Parathyroid adenoma (tissue), 2 donors: Measurements from ENCODE around the gene GPC6.

Experiments used
- H2AFZ ChIP-seq: fragments of 300-600 bp; sonication (generic); one replicate; pipeline ENCODE4 v1.7.0; 2017; ENCODE audit warnings: antibody characterized with exemption, mild to moderate bottlenecking
- H3K27ac ChIP-seq: fragments of 300-600 bp; sonication (generic); one replicate; pipeline ENCODE4 v1.7.0; 2017
- H3K27me3 ChIP-seq: fragments of 300-600 bp; sonication (generic); one replicate; pipeline ENCODE4 v1.7.0; 2017; ENCODE audit warnings: low read length; ENCODE audit not compliant: control insufficient read depth, insufficient read depth
- H3K36me3 ChIP-seq: fragments of 300-600 bp; sonication (generic); one replicate; pipeline ENCODE4 v1.7.0; 2017; ENCODE audit warnings: low read length; ENCODE audit not compliant: control insufficient read depth, insufficient read depth
- H3K4me1 ChIP-seq: fragments of 300-600 bp; sonication (generic); one replicate; pipeline ENCODE4 v1.7.0; 2017; ENCODE audit warnings: control low read depth
- H3K4me2 ChIP-seq: fragments of 300-600 bp; sonication (generic); one replicate; pipeline ENCODE4 v1.7.0; 2017; ENCODE audit warnings: low read length
- H3K4me3 ChIP-seq: fragments of 300-600 bp; sonication (generic); one replicate; pipeline ENCODE4 v1.7.0; 2017; ENCODE audit warnings: low read depth, low read length
- H3K79me2 ChIP-seq: fragments of 300-600 bp; sonication (generic); one replicate; pipeline ENCODE4 v1.7.0; 2017; ENCODE audit warnings: control low read depth
- H3K9ac ChIP-seq: fragments of 300-600 bp; sonication (generic); one replicate; pipeline ENCODE4 v1.7.0; 2017; ENCODE audit warnings: mild to moderate bottlenecking
- H3K9me3 ChIP-seq: fragments of 300-600 bp; sonication (generic); one replicate; pipeline ENCODE4 v1.7.0; 2017; ENCODE audit warnings: low read length; ENCODE audit not compliant: control insufficient read depth
- CTCF ChIP-seq: fragments of 300-600 bp; sonication (generic); IDR thresholded peaks from one replicate; pipeline ENCODE4 v1.7.0; 2017; ENCODE audit warnings: antibody characterized with exemption, mild to moderate bottlenecking
- donor health status: primary hyperparathyroidism.

The GPC6 gene

GRCh38 chr13:93227878-93228642 lies 1.5 kb downstream of the GPC6 start:
- no peak for TF ChIP-seq CTCF
- Histone ChIP-seq H3K9ac (no peak overlapping the region), H3K9me3 (no peaks in the 10 kb centered on the region), H3K79me2 (no peaks in the 10 kb centered on the region), H3K4me2 (peak overlapping the region; percentile 94), H3K36me3 (no peaks in the 10 kb centered on the region), H3K4me1 (no peaks in the 10 kb centered on the region), H3K4me3 (peak overlapping the region; percentile 69), H3K27me3 (no peaks in the 10 kb centered on the region), H3K27ac (no peak overlapping the region), H2AFZ (peak overlapping the region; percentile 74)

- no peaks in the 10 kb centered on the region for H3K4me1 ChIP-seq
- peak overlapping the region; percentile 69 for H3K4me3 ChIP-seq
Measured at GRCh38 chr13:93228643-93228937, 2.0 kb downstream of the GPC6 start.

GRCh38 chr13:93230261-93230855 lies 3.8 kb downstream of the GPC6 start:
- no peak overlapping the region for H3K27ac ChIP-seq
- no peak overlapping the region for H3K4me3 ChIP-seq
- no peak for TF ChIP-seq CTCF
- H3K9me3 ChIP-seq, result no peaks in the 10 kb centered on the region
- H3K36me3 ChIP-seq, result no peaks in the 10 kb centered on the region
- no peak overlapping the region for H3K4me2 ChIP-seq
- no peak overlapping the region for H3K9ac ChIP-seq
- no peaks in the 10 kb centered on the region for H3K79me2 ChIP-seq
- no peak overlapping the region for H2AFZ ChIP-seq
- no peaks in the 10 kb centered on the region for H3K27me3 ChIP-seq
- H3K4me1 ChIP-seq, result no peaks in the 10 kb centered on the region

More at GRCh38 chr13:93228643-93228937, 2.0 kb downstream of the GPC6 start:
- Histone ChIP-seq H2AFZ (peak overlapping the region; percentile 74), H3K4me2 (peak overlapping the region; percentile 94), H3K9ac (no peak overlapping the region), H3K27me3 (no peaks in the 10 kb centered on the region), H3K27ac (no peak overlapping the region), H3K36me3 (no peaks in the 10 kb centered on the region), H3K79me2 (no peaks in the 10 kb centered on the region), H3K9me3 (no peaks in the 10 kb centered on the region)
- no peak for TF ChIP-seq CTCF

- no peaks in the 10 kb centered on the region for H3K79me2 ChIP-seq
- no peaks in the 10 kb centered on the region for H3K9me3 ChIP-seq
- TF ChIP-seq CTCF, result no peak
- H3K36me3 ChIP-seq, result no peaks in the 10 kb centered on the region
- no peaks in the 10 kb centered on the region for H3K4me1 ChIP-seq
- no peak overlapping the region for H3K9ac ChIP-seq
- no peak overlapping the region for H3K4me3 ChIP-seq
- H3K27ac ChIP-seq, result no peak overlapping the region
- H3K27me3 ChIP-seq, result no peaks in the 10 kb centered on the region
- H3K4me2 ChIP-seq, result no peak overlapping the region
- H2AFZ ChIP-seq, result no peak overlapping the region
Measured at GRCh38 chr13:93231867-93232266, 5.3 kb downstream of the GPC6 start.

- no peak overlapping the region for H3K4me2 ChIP-seq
- no peak overlapping the region for H2AFZ ChIP-seq
- no peak overlapping the region for H3K9ac ChIP-seq
- no peak overlapping the region for H3K27ac ChIP-seq
- no peaks in the 10 kb centered on the region for H3K4me1 ChIP-seq
- no peak overlapping the region for H3K4me3 ChIP-seq
- H3K36me3 ChIP-seq, result no peaks in the 10 kb centered on the region
- H3K9me3 ChIP-seq, result no peaks in the 10 kb centered on the region
- no peaks in the 10 kb centered on the region for H3K79me2 ChIP-seq
- no peaks in the 10 kb centered on the region for H3K27me3 ChIP-seq
- no peak for TF ChIP-seq CTCF
Measured at GRCh38 chr13:93233997-93234416, 7.4 kb downstream of the GPC6 start.
